GM12878 (cell line): ENCODE results near the gene USH2A. TPM values are rescaled to one million over a fixed set of nuclear protein-coding genes. Genes with fewer than 3 reads are reported as not detected.

Experiments
- ATAC-seq: fragments of 200-7000 bp; cut with Tn5 transposase; 3 replicates; pipeline ENCODE4 v1.9.1; 2020; ENCODE audit warnings: mild to moderate bottlenecking, moderate library complexity
- BruUV-seq: library from RNA; stranded (reverse); fragments of 400-500 nt; replicated peaks from 2 replicates; lab custom pipeline; 2021; lab: Mats Ljungman, UMichigan
- CTCF ChIA-PET: fragments of 300-600 bp; sonication (Branson Sonifier 250); formaldehyde crosslinking; extraction: SDS; loops from one replicate; lab custom pipeline; 2021; ENCODE audit warnings: inconsistent platforms; lab: Yijun Ruan, JAX
- POLR2A ChIA-PET: fragments of 350-600 bp; formaldehyde crosslinking; extraction: SDS; loops from one replicate; lab custom pipeline; 2021; ENCODE audit warnings: inconsistent platforms; lab: Charles Lee
- RAD21 ChIA-PET: fragments of 300-600 bp; sonication (Branson Sonifier 250); formaldehyde crosslinking; loops from one replicate; lab custom pipeline; 2023; ENCODE audit warnings: antibody characterized with exemption; ENCODE audit not compliant: unreplicated experiment; lab: Charles Lee
- SMC1A ChIA-PET: fragments of 300-600 bp; sonication (Branson Sonifier 250); formaldehyde crosslinking; loops from one replicate; lab custom pipeline; 2023; ENCODE audit not compliant: unreplicated experiment, uncharacterized antibody; lab: Charles Lee
- DNase-seq: peaks from one replicate; pipeline ENCODE4 v3.0.0-alpha.2; 2011; ENCODE audit warnings: low read depth, low spot score
- FAIRE-seq: peaks from 3 replicates; lab custom pipeline; 2011; peaks lifted over from hg19 to GRCh38; lab: Jason Lieb, UNC
- H2AFZ ChIP-seq: 2 replicates; pipeline ENCODE4 v1.6.0; 2011; ENCODE audit warnings: low read depth, low read length, control low read depth; ENCODE audit not compliant: control insufficient read depth
- H3K27ac ChIP-seq: 2 replicates; pipeline ENCODE4 v1.5.1; 2011; ENCODE audit warnings: control low read depth; ENCODE audit not compliant: control insufficient read depth, insufficient read depth
- H3K27me3 ChIP-seq, 2 experiments: replicated peaks in 1 of 2; 2 replicates each; pipeline versions ENCODE4 v1.6.0 to v1.6.1; 2011; ENCODE audit warnings: low read length in 1 of 2; ENCODE audit not compliant: control insufficient read depth in 2 of 2, insufficient read depth in 2 of 2
- H3K36me3 ChIP-seq, 2 experiments: 2 replicates each; pipeline ENCODE4 v1.5.1; 2011; ENCODE audit warnings: low read length in 1 of 2; ENCODE audit not compliant: control insufficient read depth in 2 of 2, insufficient read depth in 2 of 2
- H3K4me1 ChIP-seq: 2 replicates; pipeline ENCODE4 v1.6.1; 2011; ENCODE audit warnings: mild to moderate bottlenecking, low read length, moderate library complexity, mixed read lengths; ENCODE audit not compliant: control insufficient read depth, insufficient read depth
- H3K4me2 ChIP-seq: 2 replicates; pipeline ENCODE4 v1.6.0; 2011; ENCODE audit warnings: control low read depth; ENCODE audit not compliant: control insufficient read depth, insufficient read depth
- H3K4me3 ChIP-seq: fragments of 200-600 bp; sonication (generic); 2 replicates; pipeline ENCODE4 v1.5.1; 2016
- H3K79me2 ChIP-seq: 2 replicates; pipeline ENCODE4 v1.6.0; 2011; ENCODE audit warnings: low read length; ENCODE audit not compliant: control insufficient read depth, insufficient read depth
- H3K9ac ChIP-seq: 2 replicates; pipeline ENCODE4 v1.8.0; 2011; ENCODE audit warnings: low read length, control low read depth, mixed read lengths; ENCODE audit not compliant: control insufficient read depth, insufficient read depth
- H3K9me3 ChIP-seq: replicated peaks from 3 replicates; pipeline ENCODE4 v1.5.1; 2011; ENCODE audit warnings: mild to moderate bottlenecking, low read length; ENCODE audit not compliant: control insufficient read depth, insufficient read depth
- H4K20me1 ChIP-seq: 2 replicates; pipeline ENCODE4 v1.6.0; 2011; ENCODE audit not compliant: control insufficient read depth, insufficient read depth
- BCL11A ChIP-seq: IDR thresholded peaks from 2 replicates; pipeline ENCODE4 v1.6.1; 2011; ENCODE audit warnings: low read depth, low read length
- DPF2 ChIP-seq: fragments of 450-650 bp; IDR thresholded peaks from 2 replicates; pipeline ENCODE4 v1.6.1; 2017; ENCODE audit warnings: mild to moderate bottlenecking
- EED ChIP-seq: sonication (generic); IDR thresholded peaks from 2 replicates; pipeline ENCODE4 v1.6.1; 2016; ENCODE audit warnings: antibody characterized with exemption, low read depth
- IRF4 ChIP-seq: IDR thresholded peaks from 2 replicates; pipeline ENCODE4 v1.6.1; 2011; ENCODE audit warnings: low read depth, low read length
- RBBP5 ChIP-seq: fragments of 200-600 bp; sonication (generic); conservative IDR thresholded peaks from 2 replicates; pipeline ENCODE4 v1.6.1; 2016
- SIN3A ChIP-seq: IDR thresholded peaks from 2 replicates; pipeline ENCODE4 v1.6.1; 2012; ENCODE audit warnings: low read depth, low read length, improper control_type of control experiment
- SRF ChIP-seq, 2 experiments: IDR thresholded peaks; 2 replicates each; pipeline ENCODE4 v1.6.1; 2011; ENCODE audit warnings: low read depth in 2 of 2, low read length in 2 of 2, mild to moderate bottlenecking in 1 of 2, moderate library complexity in 1 of 2
- ZBED1 ChIP-seq: IDR thresholded peaks from 2 replicates; pipeline ENCODE4 v1.6.1; 2016; ENCODE audit warnings: borderline replicate concordance
- ZZZ3 ChIP-seq: IDR thresholded peaks from 2 replicates; pipeline ENCODE4 v1.6.1; 2011; ENCODE audit warnings: low read depth; ENCODE audit not compliant: control insufficient read depth, insufficient read length
- in situ Hi-C: fragments of 300-500 bp; cut with MboI; formaldehyde crosslinking; loops from 9 replicates; pipeline ENCODE4 v1.14.3; 2018; ENCODE audit warnings: mixed read lengths
- intact Hi-C: fragments of 100-400 bp; cut with micrococcal nuclease; formaldehyde crosslinking; loops from one replicate; pipeline ENCODE4 v1.14.2; 2022; ENCODE audit not compliant: unreplicated experiment
- polyA plus RNA-seq, 11 experiments: library from polyadenylated mRNA; depleted of rRNA in 4 of 11; unstranded in 6 of 11; stranded (reverse) in 5 of 11; fragments of >200 nt; fragmentation: Nextera tagmentation in 4 of 11; fragmentation: Illumina TruSeq in 1 of 11; extraction: Ambion mirVana in 4 of 11; extraction: Trizol in 1 of 11; gene quantifications; 1 replicate in 1 of 11; 2 replicates in 10 of 11; pipeline versions ENCODE4 v1.2.1 to v1.2.3, GENCODE V29; 2011 to 2016; ENCODE audit warnings: inconsistent platforms in 2 of 11, missing spikeins in 2 of 11, low read depth in 1 of 11
- total RNA-seq, 4 experiments: library from RNA; depleted of rRNA in 3 of 4; stranded (reverse); fragments of >200 nt in 3 of 4; fragmentation: Illumina TruSeq in 1 of 4; extraction: Trizol in 1 of 4; gene quantifications; 2 replicates each; pipeline versions ENCODE4 v1.2.1 to v1.2.3, GENCODE V29; 2013 to 2021
- TF ChIP-seq, protein P1 (sequence below): fragments of 450-650 bp; IDR thresholded peaks from 2 replicates; pipeline ENCODE4 v1.6.1; 2017; ENCODE audit warnings: borderline replicate concordance
- TF ChIP-seq, protein P2 (sequence below): fragments of 450-650 bp; IDR thresholded peaks from 2 replicates; pipeline ENCODE4 v1.6.1; 2017; ENCODE audit warnings: antibody characterized with exemption, mild to moderate bottlenecking, moderate library complexity
- TF ChIP-seq, protein P3 (sequence below): fragments of 450-650 bp; IDR thresholded peaks from 2 replicates; pipeline ENCODE4 v1.6.1; 2018; ENCODE audit warnings: borderline replicate concordance, mild to moderate bottlenecking; ENCODE audit not compliant: partially characterized antibody

Gene USH2A
- total and polyA plus RNA-seq, 10 of the 15 experiments (the other 5 are each of a cell fraction or from before 2014, with no cell fraction given), result under 0.01 to 0.20 (median 0.01) TPM; not detected in 2

GRCh38 chr1:215786997-215787396, 636.3 kb downstream of the USH2A start:
- RAD21 ChIA-PET, result no interaction called here
- intact Hi-C loops, result no loop called here
- Histone ChIP-seq H4K20me1 (no peaks in the 10 kb centered on the region), H3K4me2 (no peak overlapping the region), H3K79me2 (no peaks in the 10 kb centered on the region), H3K9me3 (no peaks in the 10 kb centered on the region)
- POLR2A ChIA-PET, result no interaction called here
- TF ChIP-seq ZZZ3, result no peak
- TF ChIP-seq RBBP5, result no peak
- TF ChIP-seq BCL11A, result no peak
- no peak for TF ChIP-seq DPF2
- no peak for TF ChIP-seq SIN3A
- TF ChIP-seq, all 136 proteins: peak for 0
- in situ Hi-C loops, result no loop called here
- H2AFZ ChIP-seq, result no peak overlapping the region
- no peak overlapping the region for H3K9ac ChIP-seq
- no peak overlapping the region for H3K27ac ChIP-seq
- no peaks in the 10 kb centered on the region for H3K27me3 ChIP-seq
- no peaks in the 10 kb centered on the region for H3K36me3 ChIP-seq
- BruUV-seq, result no TSS peak
- CTCF ChIA-PET, result no interaction called here
- ATAC-seq (no peak), FAIRE-seq (no peak), DNase-seq (no peak)
- no peaks in the 10 kb centered on the region for H3K4me1 ChIP-seq
- no peak overlapping the region for H3K4me3 ChIP-seq
- SMC1A ChIA-PET, result no interaction called here

DNA sequence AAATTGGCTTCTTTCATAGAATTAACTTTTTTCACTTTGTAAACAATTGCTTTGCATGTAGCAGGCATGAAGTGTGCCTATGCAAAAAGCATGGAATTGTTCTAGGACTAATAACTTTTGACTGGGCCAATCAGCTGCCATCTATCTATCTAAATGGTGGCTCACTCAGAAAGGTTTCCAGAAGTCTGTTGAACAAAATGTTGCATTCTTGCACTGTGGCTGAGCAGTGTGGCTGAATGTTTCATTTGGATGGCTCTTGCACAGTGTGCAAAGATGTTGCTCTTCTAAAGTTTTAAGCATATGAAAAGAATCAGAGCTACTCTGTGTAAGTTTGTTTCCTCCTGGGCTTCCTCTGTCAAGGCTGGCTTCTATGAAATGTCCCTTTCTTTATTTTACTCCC, 642.6 kb downstream of the USH2A start:
- Histone ChIP-seq H3K36me3 (no peaks in the 10 kb centered on the region), H3K4me1 (no peaks in the 10 kb centered on the region), H3K9ac (no peak overlapping the region), H2AFZ (no peak overlapping the region), H3K9me3 (no peaks in the 10 kb centered on the region), H3K4me3 (no peak overlapping the region), H4K20me1 (no peaks in the 10 kb centered on the region), H3K4me2 (no peak overlapping the region), H3K27ac (no peak overlapping the region), H3K27me3 (no peaks in the 10 kb centered on the region), H3K79me2 (no peaks in the 10 kb centered on the region)
- no TSS peak for BruUV-seq
- FAIRE-seq, result no peak
- CTCF ChIA-PET, result no interaction called here
- POLR2A ChIA-PET, result no interaction called here
- ATAC-seq, result no peak
- RAD21 ChIA-PET, result no interaction called here
- SMC1A ChIA-PET, result no interaction called here
- DNase-seq, result no peak
- in situ Hi-C loops (no loop called here), intact Hi-C loops (no loop called here)
- TF ChIP-seq, protein P1, sequence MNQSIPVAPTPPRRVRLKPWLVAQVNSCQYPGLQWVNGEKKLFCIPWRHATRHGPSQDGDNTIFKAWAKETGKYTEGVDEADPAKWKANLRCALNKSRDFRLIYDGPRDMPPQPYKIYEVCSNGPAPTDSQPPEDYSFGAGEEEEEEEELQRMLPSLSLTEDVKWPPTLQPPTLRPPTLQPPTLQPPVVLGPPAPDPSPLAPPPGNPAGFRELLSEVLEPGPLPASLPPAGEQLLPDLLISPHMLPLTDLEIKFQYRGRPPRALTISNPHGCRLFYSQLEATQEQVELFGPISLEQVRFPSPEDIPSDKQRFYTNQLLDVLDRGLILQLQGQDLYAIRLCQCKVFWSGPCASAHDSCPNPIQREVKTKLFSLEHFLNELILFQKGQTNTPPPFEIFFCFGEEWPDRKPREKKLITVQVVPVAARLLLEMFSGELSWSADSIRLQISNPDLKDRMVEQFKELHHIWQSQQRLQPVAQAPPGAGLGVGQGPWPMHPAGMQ, result no peak
- TF ChIP-seq, protein P2, sequence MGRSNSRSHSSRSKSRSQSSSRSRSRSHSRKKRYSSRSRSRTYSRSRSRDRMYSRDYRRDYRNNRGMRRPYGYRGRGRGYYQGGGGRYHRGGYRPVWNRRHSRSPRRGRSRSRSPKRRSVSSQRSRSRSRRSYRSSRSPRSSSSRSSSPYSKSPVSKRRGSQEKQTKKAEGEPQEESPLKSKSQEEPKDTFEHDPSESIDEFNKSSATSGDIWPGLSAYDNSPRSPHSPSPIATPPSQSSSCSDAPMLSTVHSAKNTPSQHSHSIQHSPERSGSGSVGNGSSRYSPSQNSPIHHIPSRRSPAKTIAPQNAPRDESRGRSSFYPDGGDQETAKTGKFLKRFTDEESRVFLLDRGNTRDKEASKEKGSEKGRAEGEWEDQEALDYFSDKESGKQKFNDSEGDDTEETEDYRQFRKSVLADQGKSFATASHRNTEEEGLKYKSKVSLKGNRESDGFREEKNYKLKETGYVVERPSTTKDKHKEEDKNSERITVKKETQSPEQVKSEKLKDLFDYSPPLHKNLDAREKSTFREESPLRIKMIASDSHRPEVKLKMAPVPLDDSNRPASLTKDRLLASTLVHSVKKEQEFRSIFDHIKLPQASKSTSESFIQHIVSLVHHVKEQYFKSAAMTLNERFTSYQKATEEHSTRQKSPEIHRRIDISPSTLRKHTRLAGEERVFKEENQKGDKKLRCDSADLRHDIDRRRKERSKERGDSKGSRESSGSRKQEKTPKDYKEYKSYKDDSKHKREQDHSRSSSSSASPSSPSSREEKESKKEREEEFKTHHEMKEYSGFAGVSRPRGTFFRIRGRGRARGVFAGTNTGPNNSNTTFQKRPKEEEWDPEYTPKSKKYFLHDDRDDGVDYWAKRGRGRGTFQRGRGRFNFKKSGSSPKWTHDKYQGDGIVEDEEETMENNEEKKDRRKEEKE, result no peak
- no peak for TF ChIP-seq IRF4
- no peak for TF ChIP-seq EED
- no peak for TF ChIP-seq SRF (IDR thresholded peaks at IDR 0.05; ENCODE audit: low read depth in 2 of 2, low read length in 2 of 2)
- no peak for TF ChIP-seq ZBED1
- TF ChIP-seq, protein P3, sequence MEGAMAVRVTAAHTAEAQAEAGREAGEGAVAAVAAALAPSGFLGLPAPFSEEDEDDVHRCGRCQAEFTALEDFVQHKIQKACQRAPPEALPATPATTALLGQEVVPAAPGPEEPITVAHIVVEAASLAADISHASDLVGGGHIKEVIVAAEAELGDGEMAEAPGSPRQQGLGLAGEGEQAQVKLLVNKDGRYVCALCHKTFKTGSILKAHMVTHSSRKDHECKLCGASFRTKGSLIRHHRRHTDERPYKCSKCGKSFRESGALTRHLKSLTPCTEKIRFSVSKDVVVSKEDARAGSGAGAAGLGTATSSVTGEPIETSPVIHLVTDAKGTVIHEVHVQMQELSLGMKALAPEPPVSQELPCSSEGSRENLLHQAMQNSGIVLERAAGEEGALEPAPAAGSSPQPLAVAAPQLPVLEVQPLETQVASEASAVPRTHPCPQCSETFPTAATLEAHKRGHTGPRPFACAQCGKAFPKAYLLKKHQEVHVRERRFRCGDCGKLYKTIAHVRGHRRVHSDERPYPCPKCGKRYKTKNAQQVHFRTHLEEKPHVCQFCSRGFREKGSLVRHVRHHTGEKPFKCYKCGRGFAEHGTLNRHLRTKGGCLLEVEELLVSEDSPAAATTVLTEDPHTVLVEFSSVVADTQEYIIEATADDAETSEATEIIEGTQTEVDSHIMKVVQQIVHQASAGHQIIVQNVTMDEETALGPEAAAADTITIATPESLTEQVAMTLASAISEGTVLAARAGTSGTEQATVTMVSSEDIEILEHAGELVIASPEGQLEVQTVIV, result no peak
